Breast epithelium (tissue), 3 donors: Measurements from ENCODE around the gene GLMP.

ENCODE experiments used
- POLR2A ChIP-seq: fragments of 450-650 bp; IDR thresholded peaks from one replicate; pipeline ENCODE4 v1.6.1; 2016; ENCODE audit warnings: antibody characterized with exemption, mild to moderate bottlenecking, moderate library complexity
- TF ChIP-seq, protein P1 (sequence below), 3 donors: fragments of 450-650 bp; IDR thresholded peaks; one replicate each; pipeline ENCODE4 v1.5.1; 2016 to 2017; ENCODE audit warnings: antibody characterized with exemption in 3 of 3, mild to moderate bottlenecking in 3 of 3, moderate library complexity in 3 of 3

DNA sequence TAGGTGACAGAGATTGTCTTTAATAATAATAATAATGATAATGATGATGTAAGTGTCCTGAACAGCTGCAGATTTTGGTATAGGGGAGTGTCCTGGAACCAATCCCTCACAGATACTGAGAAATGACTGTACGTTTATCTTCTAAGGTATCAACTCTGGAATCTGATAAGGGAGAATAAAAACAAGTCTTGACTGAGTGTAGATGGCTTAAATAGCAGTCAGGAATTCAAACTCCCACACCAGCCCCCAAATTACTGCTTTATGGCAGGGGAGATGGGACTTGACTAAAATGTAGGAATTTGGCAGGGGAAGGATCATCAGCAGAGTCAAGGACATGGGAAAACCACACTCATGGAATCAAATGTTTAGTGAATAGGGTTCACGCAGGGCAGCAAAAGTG is 9.7 kb upstream of the GLMP start:
- TF ChIP-seq, protein P1, sequence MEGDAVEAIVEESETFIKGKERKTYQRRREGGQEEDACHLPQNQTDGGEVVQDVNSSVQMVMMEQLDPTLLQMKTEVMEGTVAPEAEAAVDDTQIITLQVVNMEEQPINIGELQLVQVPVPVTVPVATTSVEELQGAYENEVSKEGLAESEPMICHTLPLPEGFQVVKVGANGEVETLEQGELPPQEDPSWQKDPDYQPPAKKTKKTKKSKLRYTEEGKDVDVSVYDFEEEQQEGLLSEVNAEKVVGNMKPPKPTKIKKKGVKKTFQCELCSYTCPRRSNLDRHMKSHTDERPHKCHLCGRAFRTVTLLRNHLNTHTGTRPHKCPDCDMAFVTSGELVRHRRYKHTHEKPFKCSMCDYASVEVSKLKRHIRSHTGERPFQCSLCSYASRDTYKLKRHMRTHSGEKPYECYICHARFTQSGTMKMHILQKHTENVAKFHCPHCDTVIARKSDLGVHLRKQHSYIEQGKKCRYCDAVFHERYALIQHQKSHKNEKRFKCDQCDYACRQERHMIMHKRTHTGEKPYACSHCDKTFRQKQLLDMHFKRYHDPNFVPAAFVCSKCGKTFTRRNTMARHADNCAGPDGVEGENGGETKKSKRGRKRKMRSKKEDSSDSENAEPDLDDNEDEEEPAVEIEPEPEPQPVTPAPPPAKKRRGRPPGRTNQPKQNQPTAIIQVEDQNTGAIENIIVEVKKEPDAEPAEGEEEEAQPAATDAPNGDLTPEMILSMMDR (IDR thresholded peaks at IDR 0.05) = no peak
- no peak for TF ChIP-seq POLR2A
